GM15510 (cell line): ENCODE measurements around the gene CTTNBP2.

Experiments used
- POLR2A ChIP-seq: IDR thresholded peaks from 3 replicates; pipeline ENCODE4 v1.6.1; 2011; ENCODE audit warnings: borderline replicate concordance; ENCODE audit not compliant: insufficient read length; ENCODE audit errors: extremely low read depth

CTTNBP2 gene

DNA sequence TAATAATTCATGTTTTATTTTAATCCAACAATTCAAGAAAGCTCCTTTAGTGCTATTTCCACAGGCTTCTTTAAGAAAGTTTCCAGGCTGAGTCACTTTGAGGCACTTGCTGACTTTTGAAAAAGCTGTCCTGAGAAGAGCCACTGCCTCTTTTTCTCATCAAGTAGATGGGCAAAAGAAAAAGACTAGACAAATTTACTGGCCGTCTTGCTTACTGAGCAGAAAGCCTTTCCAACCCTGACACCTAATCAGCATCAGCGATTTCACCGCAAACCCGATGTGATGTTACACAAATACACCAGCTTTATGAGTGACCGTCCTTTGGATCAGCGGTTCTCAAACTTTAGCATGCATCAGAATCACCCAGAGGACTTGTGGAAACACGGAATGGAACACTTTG, 24.3 kb downstream of the CTTNBP2 start:
- no peak for TF ChIP-seq POLR2A

DNA sequence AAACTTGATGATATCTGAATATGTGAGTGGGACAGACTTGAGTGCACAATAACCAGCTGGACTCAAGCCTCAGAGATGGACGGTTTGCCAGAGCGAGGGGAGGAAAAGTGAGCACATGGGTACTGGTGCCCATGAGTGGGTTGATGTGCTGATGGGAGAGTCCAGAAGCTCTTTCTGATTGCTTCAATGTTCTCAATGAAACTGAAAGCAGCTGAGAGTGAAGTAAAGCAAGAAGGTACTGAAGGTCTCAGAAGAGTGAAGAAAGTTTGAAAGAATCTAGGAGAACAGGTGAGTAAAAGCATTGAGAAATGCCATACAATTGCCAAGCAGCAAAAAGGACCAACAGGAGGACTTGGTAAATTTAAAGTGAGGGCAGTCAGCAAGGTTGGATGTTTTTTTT, 28.6 kb downstream of the CTTNBP2 start:
- TF ChIP-seq POLR2A = no peak

DNA sequence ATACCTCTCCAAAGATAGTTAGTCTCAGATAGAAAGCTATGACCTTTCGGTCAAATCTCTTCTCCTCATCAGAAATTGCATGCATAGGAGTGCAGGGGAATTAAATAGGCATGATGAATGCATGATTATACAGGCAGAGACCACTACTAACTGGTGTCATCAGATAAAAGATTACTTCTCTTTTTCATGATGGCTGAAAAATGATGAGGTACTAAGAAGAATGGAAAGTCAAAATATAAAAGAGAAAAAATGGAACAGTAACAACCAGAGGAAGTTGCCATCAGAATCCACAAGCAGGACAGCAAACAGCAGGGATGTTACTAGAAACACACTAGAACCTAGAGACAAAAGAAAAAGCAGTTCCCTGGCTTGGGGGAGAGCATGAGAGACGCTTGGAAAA, 31.6 kb downstream of the CTTNBP2 start:
- TF ChIP-seq POLR2A = no peak

DNA sequence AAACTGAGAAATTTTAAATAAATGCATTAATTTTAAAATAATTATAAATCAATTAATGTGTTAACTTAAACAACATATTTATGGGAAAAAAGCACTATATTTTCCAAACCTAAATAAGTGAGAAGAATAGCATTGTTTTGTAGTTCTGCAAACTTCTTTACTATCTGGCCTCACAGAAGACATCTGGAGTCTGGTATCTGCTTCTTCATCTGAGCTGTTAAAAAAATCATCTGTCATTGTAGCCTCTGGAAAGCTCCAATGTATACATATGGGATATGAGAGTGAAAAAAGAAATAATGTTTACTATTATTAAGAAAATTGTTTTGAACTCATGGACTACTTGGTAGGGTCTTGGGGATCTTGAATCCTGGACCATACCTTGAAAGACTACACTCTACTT, 32.2 kb downstream of the CTTNBP2 start:
- TF ChIP-seq POLR2A = no peak

DNA sequence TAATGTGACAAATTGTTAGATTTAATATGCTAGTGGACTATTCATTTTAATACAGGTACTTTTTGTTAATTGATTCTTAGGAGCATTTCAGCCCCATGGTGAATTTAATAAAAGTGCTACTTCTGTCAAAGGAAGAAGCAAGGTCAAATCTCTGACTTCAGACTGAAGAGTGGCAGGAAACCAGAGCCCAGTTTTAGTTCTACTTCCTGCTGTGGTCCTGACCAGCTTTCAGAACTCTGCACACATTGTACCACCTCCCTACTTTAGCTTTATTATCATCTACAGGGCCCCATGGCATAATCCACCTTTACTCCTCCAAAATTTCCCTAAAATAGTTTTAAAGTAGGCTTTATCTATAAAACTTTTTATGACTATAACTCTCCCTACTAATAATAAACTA, 33.7 kb downstream of the CTTNBP2 start:
- no peak for TF ChIP-seq POLR2A

DNA sequence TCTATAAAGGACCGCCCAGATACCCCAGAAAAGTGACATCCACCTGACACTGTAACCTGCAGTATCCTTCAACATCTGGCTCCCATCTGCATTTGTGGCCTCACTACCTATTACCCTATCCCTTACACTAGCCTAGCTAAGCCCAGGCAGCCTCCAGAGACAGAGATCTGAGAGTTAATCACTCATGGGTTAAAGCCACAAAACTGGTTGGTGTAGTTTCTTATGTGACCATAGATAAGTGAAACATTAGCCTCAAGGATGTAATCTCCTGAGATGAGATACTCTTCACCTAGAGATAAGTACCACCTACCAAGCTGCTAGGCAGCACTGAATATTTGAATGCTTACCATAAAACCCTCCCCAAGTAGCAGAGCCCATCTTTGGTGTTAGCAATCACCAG, 35.4 kb downstream of the CTTNBP2 start:
- no peak for TF ChIP-seq POLR2A

DNA sequence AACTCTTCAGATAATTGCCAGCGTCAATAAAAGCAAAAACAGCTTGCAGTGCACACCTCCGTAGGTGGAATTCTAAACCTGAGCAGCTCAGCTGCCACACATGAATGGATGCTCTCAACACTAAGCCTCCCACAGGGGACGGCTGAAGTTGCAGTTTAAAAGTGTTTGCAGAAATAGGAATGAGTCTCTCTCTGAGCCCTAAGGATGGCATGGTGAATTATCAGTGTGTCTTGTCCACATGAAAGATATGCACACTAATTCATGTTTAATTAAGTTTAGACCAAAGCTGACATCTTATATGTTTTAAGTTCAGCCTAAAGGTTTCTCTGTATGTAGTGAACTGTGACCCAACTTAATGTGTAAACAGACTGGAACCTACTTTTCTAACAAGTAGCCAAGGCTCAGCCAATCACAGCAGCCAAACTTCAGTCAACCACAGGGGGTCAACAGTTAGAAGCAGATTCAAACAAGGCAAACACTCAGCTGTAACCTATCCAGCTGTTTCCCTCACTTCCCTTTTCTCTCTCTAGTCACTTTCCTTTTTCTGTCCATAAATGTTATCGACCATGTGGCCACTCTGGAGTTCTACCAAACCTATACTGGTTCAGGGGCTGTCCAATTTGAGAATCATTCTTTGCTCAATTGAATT, 38.1 kb downstream of the CTTNBP2 start:
- no peak for TF ChIP-seq POLR2A

DNA sequence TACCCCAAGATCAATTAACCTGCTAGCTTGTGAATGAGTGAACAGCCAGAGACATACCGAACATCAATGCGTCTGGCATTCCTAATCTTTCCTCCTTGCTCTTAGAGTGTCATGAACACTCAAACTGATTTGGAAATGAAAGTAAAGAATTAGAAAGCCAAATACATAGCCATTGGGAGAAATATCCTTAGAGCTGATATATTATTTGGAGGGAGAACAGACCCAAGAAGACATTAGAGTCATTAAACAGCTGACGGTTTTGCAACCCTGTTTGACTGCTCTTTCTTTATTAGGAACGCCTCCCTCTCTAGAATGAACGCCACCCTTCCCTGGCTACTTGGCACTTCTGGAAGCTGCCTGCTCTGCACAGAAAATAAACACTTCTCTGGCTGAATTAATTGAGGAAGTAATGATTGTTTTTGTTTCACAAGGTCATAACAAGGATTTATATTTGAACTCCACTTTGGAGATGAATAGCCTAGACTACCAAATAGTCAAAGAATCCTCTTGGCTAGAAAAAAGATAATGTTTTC, 42.8 kb downstream of the CTTNBP2 start:
- no peak for TF ChIP-seq POLR2A

DNA sequence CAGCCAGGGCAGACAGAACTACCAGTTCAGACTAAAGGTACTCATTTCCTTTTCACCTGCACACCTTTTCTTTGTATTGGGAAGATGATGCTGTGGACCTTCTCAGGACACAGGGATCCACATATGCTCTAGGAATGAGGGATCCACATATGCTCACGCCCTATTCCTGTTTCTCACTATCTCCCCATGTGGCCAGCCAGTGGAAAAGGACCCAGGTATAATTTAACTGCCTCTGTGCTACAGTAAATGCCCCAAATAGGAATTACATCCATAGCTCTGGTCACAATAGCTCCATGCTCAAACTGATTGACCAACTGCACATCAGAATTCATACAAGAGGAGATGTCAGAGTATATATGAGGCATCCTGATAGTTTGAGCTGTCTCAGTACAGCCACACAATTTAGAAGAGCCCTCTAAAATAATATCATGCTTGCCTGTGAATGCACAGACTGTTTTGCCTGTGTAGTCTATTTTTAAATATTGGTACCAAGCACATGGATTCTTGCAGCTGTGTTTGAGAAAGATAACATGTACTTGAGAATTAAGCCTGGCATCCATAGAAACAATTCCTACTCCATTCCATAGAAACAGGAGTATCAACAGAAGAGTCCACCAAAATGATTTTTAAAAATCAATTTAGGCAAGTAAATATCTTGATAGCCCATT, 43.7 kb downstream of the CTTNBP2 start:
- no peak for TF ChIP-seq POLR2A

DNA sequence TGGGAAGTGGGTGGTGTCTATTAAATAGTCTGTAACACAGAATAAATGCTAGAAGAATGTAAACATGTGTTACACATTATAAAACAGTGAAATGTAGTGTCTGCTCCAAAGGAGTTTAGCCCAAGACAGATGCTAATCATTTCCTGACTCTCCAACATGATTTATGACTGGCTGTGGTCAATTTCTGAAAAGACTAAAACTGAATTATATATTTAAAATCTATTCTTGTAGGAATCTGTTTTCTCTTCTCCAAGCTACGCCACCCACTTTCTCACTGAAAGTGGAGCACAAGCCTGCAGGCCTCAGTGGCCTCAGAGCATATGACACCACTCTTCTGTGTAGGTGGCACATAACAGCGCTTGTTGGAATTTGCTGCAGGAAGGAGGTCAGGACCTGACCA, 44.4 kb downstream of the CTTNBP2 start:
- no peak for TF ChIP-seq POLR2A

DNA sequence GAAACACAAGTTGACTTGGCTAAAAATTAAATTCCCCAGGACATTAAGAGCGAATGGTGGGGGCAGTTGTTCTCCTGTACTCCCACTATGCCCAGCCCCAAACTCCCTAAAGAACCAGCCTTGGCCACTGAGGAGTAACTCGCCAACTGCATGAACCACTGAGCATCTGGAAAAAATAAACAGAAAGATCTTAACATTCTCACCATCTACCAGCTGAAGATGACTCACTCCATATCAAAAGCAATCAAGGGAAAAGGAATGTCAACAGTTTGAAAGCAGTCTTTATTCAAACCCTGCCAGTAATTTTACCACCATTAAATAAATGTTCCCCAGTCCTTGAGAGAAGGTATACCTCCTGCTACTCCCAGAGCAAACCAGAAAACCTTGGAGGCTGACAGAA, 45.4 kb downstream of the CTTNBP2 start:
- no peak for TF ChIP-seq POLR2A

DNA sequence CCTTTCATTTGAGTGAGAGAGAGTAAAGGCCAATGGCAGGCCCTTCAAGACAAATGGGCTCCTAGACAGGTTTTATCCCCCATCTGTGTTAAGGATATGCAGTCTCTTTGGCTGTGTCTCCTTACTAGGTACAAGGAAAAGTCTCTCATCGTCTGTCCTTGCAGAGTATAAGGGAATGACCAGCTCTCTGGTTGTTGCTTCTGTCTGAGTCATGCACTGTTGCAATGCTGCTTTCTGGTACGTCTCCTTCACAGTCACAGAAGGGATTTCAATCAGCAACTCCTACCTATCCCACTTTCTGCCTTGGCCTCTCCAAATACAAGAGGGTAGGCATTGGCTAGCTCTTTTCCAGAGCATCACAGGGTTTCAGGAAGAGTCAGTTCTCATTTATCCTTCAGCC, 48.1 kb downstream of the CTTNBP2 start:
- TF ChIP-seq POLR2A = no peak

DNA sequence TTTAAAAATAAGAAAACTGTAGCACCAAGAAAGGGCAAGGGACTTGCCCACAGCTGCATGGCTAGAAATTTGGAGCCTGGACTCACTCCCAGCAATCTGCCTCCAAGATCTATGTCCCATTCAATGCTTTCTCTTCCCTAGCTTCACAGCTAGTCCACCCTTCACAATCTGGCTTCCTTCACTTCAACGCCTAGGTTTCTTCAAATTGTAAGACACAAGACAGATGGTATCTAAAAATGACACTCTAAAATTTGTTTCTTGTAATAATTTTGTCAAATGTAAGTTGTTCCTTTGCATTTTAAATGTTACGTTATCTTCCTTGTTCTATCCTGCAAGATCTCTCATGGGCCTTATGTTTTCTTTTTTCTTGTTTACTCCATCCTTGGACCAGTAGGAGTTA, 48.6 kb downstream of the CTTNBP2 start:
- no peak for TF ChIP-seq POLR2A

DNA sequence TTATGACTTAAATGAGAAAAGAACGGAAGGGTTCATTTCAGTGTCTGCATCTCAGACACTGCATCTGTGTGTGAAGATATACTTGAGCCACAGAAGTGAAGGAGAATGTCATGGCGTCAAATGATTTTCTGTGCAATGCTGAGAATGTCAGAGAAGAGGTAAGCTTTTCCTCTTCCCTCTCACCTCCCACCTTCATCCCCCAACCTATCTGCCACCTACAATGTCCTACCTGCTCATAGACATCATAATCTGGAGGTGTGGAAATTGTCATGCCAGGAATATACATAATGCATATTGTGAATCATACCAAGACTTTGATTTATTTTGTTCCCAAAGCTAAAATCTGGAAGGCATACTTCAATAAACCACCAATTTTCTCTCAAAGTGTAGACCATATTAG, 53.7 kb downstream of the CTTNBP2 start:
- no peak for TF ChIP-seq POLR2A

DNA sequence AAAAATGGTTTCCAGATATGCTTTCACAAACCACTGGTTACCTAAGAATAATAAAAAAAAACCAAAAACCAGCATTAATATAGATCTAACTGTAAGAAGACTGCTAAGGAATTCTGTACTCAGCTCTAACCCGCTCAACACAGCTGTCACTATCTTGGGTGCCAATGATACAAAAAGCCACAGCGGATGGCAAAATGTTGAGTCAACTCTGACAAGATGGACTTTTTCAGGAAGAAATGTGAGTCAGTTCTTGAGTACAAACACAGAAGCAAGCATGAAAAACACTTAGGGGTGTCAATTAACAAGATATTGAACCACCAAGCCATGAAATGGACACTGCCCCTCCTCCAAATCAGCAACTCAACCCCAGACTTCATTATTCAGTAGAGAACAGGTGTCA, 55.0 kb downstream of the CTTNBP2 start:
- no peak for TF ChIP-seq POLR2A

DNA sequence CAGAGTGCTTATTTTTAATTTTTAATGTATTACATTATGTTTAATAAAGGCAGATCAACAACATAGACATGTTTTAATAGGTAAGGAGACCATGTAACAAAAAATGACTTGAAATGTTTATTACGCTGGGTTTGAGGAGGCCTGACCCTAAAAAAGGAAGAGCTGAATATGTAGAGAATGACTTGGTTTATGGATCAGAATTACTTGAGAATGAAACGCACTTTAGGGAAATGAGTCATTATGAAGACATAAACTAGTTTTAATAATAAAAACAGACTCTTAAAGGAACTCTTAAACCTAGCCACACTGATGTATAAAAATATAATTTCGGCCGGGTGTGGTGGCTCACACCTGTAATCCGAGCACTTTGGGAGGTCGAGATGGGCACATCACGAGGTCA, 56.5 kb downstream of the CTTNBP2 start:
- TF ChIP-seq POLR2A = no peak
